Measurements from ENCODE around the gene PLEKHA7. TPM values are rescaled to one million over a fixed set of nuclear protein-coding genes. Genes with fewer than 3 reads are reported as not detected.

PLEKHA7 gene
- total and polyA plus RNA-seq, 2 of the 4 experiments (the other 2 are of a cell fraction): 0.12 TPM; not detected in 1

DNA sequence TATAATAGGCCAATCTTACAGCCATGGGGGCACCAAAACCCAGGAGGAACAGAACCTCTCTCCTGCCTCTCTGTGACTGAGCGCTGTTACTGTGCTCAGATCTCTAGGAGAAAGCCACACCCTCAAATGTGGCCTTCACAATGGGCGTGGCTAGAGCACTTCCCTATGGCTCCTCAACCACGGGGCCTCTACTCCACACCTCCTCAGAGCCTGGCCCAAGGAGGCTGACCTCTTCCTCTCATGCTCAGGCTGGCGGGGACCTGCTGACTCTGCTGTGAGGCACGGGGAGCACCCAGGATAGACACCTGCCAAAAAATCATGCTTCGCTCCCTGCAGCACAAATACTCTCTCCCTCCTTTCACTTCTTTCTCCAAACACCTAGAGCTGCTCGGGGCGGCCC, 234.8 kb downstream of the PLEKHA7 start:
- TF ChIP-seq FOS (IDR thresholded peaks at IDR 0.05; ENCODE audit: low read depth, low read length) (no peak), BHLHE40 (IDR thresholded peaks at IDR 0.05; ENCODE audit: low read depth, low read length) (no peak), POLR2A (IDR thresholded peaks at IDR 0.05; ENCODE audit: low read depth, low read length) (no peak), MAZ (IDR thresholded peaks at IDR 0.05; ENCODE audit: borderline replicate concordance, low read depth, low read length) (no peak), CHD1 (IDR thresholded peaks at IDR 0.05; ENCODE audit: low read depth, low read length) (no peak), CEBPB (IDR thresholded peaks at IDR 0.05; ENCODE audit: low read depth, low read length) (no peak), RFX5 (IDR thresholded peaks at IDR 0.05; ENCODE audit: low read depth, low read length) (no peak), SMC3 (IDR thresholded peaks at IDR 0.05; ENCODE audit: low read depth, low read length) (no peak), MAFK (IDR thresholded peaks at IDR 0.05; ENCODE audit: low read depth, low read length) (no peak), MXI1 (IDR thresholded peaks at IDR 0.05; ENCODE audit: borderline replicate concordance, low read depth, low read length) (no peak), NFE2L2 (IDR thresholded peaks at IDR 0.05; ENCODE audit: low read depth, low read length) (no peak), RCOR1 (IDR thresholded peaks at IDR 0.05; ENCODE audit: insufficient replicate concordance, low read length) (no peak)
- TF ChIP-seq, protein P1, sequence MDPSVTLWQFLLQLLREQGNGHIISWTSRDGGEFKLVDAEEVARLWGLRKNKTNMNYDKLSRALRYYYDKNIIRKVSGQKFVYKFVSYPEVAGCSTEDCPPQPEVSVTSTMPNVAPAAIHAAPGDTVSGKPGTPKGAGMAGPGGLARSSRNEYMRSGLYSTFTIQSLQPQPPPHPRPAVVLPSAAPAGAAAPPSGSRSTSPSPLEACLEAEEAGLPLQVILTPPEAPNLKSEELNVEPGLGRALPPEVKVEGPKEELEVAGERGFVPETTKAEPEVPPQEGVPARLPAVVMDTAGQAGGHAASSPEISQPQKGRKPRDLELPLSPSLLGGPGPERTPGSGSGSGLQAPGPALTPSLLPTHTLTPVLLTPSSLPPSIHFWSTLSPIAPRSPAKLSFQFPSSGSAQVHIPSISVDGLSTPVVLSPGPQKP (IDR thresholded peaks at IDR 0.05; ENCODE audit: borderline replicate concordance, low read depth, low read length): no peak
- dilution Hi-C loops (cut with HindIII; ENCODE audit: low sequenced_read_pairs, unreplicated experiment): no loop called here

More for the DNA sequence above, 234.8 kb downstream of the PLEKHA7 start:
- no peaks in the 10 kb centered on the region; the same call in 1 of the 2 replicates for H3K4me1 ChIP-seq (ENCODE audit: control insufficient read depth, insufficient read depth, low read length)
- ChIA-PET POLR2A (ENCODE audit: unreplicated experiment) (no interaction called here), CTCF (no interaction called here)
- H4K8ac ChIP-seq (ENCODE audit: low read depth in 2 of 2, low read length in 2 of 2): no peak overlapping the region
- no peak overlapping the region for H4K91ac ChIP-seq (ENCODE audit: insufficient read depth, low read depth, low read length)
- peaks cover 11% of the 10 kb centered on the region; the same call in 1 of the 2 replicates for H3K27me3 ChIP-seq (ENCODE audit: control insufficient read depth, insufficient read depth, low read length)
- H3K4me3 ChIP-seq (ENCODE audit: insufficient read depth, low read depth, low read length): no peak overlapping the region
- no peaks in the 10 kb centered on the region for H3K36me3 ChIP-seq (ENCODE audit: control insufficient read depth, insufficient read depth, low read length)
- H4K5ac ChIP-seq (ENCODE audit: low read depth, low read length): no peak overlapping the region
- no peak overlapping the region for H3K27ac ChIP-seq (ENCODE audit: insufficient read depth, low read length)
- H2AK9ac ChIP-seq (replicated peaks; ENCODE audit: low read depth, low read length, poor library complexity): no peak overlapping the region
- no peak overlapping the region for H2AK5ac ChIP-seq (ENCODE audit: low read depth, low read length)
- intact Hi-C loops (cut with micrococcal nuclease) (no loop called here), in situ Hi-C loops (cut with MboI; ENCODE audit: low sequenced_read_pairs) (no loop called here)
- H2BK120ac ChIP-seq (ENCODE audit: low read depth, low read length): no peak overlapping the region
- no TSS peak for BruUV-seq (replicated peaks)
- WGBS, 2 experiments (ENCODE audit: extremely low coverage in 2 of 2, insufficient read length in 1 of 2): 100% methylated on average over 1 of the region's 8 CpGs; no CpG with 5 or more reads in 1 of the 2 experiments
- no peaks in the 10 kb centered on the region for H3K9me3 ChIP-seq (ENCODE audit: control insufficient read depth, insufficient read depth, low read length)
- no peak overlapping the region for H3K4ac ChIP-seq (ENCODE audit: low read depth, low read length)
- H3K23ac ChIP-seq (ENCODE audit: low read depth, low read length): no peak overlapping the region
- H2BK20ac ChIP-seq (ENCODE audit: low read depth, low read length): no peak overlapping the region
- no peak overlapping the region for H3K9ac ChIP-seq (ENCODE audit: low read depth, low read length)
- no peaks in the 10 kb centered on the region for H4K20me1 ChIP-seq (ENCODE audit: insufficient read depth, low read length)
- no peak overlapping the region for H3K14ac ChIP-seq (replicated peaks; ENCODE audit: low read depth, low read length)
- H2AFZ ChIP-seq (replicated peaks; ENCODE audit: low read length, poor library complexity): peak overlapping the region; percentile 67
- no peak overlapping the region for H2BK15ac ChIP-seq (ENCODE audit: low read depth, low read length)
- no peaks in the 10 kb centered on the region for H3K9me1 ChIP-seq (ENCODE audit: insufficient read depth, low read length)
- no peak for ATAC-seq (ENCODE audit: low read depth)
- H3K4me2 ChIP-seq (ENCODE audit: low read depth, low read length): no peak overlapping the region
- no peak overlapping the region for H3K56ac ChIP-seq (ENCODE audit: extremely low read depth, insufficient read depth, low read length)
- no peak for DNase-seq
- no peak overlapping the region for H2BK5ac ChIP-seq (ENCODE audit: low read depth, low read length, poor library complexity, severe bottlenecking)
- no peaks in the 10 kb centered on the region for H3K79me1 ChIP-seq (ENCODE audit: low read depth in 1 of 2, low read length in 2 of 2)
- no peak overlapping the region for H3K18ac ChIP-seq (ENCODE audit: low read depth, low read length)
